K562 (cell line): ENCODE results near the gene CDK11B. TPM values are rescaled to one million over a fixed set of nuclear protein-coding genes. Genes with fewer than 3 reads are reported as not detected.

Experiments
- BCOR ChIP-seq: fragments of 450-650 bp; IDR thresholded peaks from 2 replicates; pipeline ENCODE4 v1.6.1; 2016
- BRCA1 ChIP-seq, 2 experiments: fragments of 450-650 bp in 1 of 2; sonication (generic) in 1 of 2; formaldehyde crosslinking in 1 of 2; IDR thresholded peaks; 2 replicates each; pipeline versions ENCODE4 v1.5.0 to v1.6.1; 2017 to 2020; ENCODE audit warnings: mild to moderate bottlenecking in 1 of 2, missing genetic modification reagents in 1 of 2
- CREB3 ChIP-seq: fragments of 450-650 bp; conservative IDR thresholded peaks from 2 replicates; pipeline ENCODE4 v1.6.1; 2016; ENCODE audit warnings: missing genetic modification characterization, low read depth, mild to moderate bottlenecking, missing compliant biosample characterization, moderate library complexity
- CUX1 ChIP-seq: fragments of 200-800 bp; sonication (Bioruptor generic); IDR thresholded peaks from 2 replicates; pipeline ENCODE4 v1.6.1; 2016; ENCODE audit warnings: missing genetic modification characterization, missing compliant biosample characterization
- HDAC1 ChIP-seq, 2 experiments: fragments of 450-650 bp; IDR thresholded peaks; 2 replicates each; pipeline ENCODE4 v1.6.1; 2016 to 2017; ENCODE audit warnings: inconsistent platforms in 1 of 2, mild to moderate bottlenecking in 1 of 2, moderate library complexity in 1 of 2
- MEF2A ChIP-seq: IDR thresholded peaks from 2 replicates; pipeline ENCODE4 v1.6.1; 2011; ENCODE audit warnings: low read depth, mild to moderate bottlenecking, low read length, moderate library complexity; ENCODE audit not compliant: control insufficient read depth
- MYC ChIP-seq, 2 experiments: fragments of 250-450 bp in 1 of 2; sonication (Bioruptor Pico) in 1 of 2; IDR thresholded peaks; 2 replicates each; pipeline versions ENCODE4 v1.5.1 to v1.6.1; 2012 to 2021; ENCODE audit warnings: low read depth in 2 of 2, borderline replicate concordance in 1 of 2, improper control_type of control experiment in 1 of 2, low read length in 1 of 2, mild to moderate bottlenecking in 1 of 2, moderate library complexity in 1 of 2
- NCOA1 ChIP-seq: fragments of 450-650 bp; IDR thresholded peaks from 2 replicates; pipeline ENCODE4 v1.6.1; 2016; ENCODE audit warnings: low read depth
- NFIC ChIP-seq: fragments of 450-650 bp; IDR thresholded peaks from 2 replicates; pipeline ENCODE4 v1.6.1; 2017; ENCODE audit warnings: mild to moderate bottlenecking, inconsistent platforms
- PHB ChIP-seq: fragments of 250-450 bp; sonication (Bioruptor Pico); IDR thresholded peaks from 2 replicates; pipeline ENCODE4 v1.5.0; 2021
- PHF8 ChIP-seq: fragments of 200-600 bp; sonication (generic); IDR thresholded peaks from 2 replicates; pipeline ENCODE4 v1.6.1; 2012; ENCODE audit warnings: mixed run types, mild to moderate bottlenecking, inconsistent platforms, low read length, moderate library complexity, borderline replicate concordance
- PURB ChIP-seq: sonication (generic); formaldehyde crosslinking; IDR thresholded peaks from 2 replicates; pipeline ENCODE4 v1.9.0; 2021; ENCODE audit warnings: low read depth, mild to moderate bottlenecking, missing genetic modification reagents
- RBM17 ChIP-seq: fragments of 200-400 bp; formaldehyde crosslinking; IDR thresholded peaks from 2 replicates; pipeline ENCODE4 v1.6.1; 2017; ENCODE audit warnings: low read depth, mild to moderate bottlenecking, low read length, borderline replicate concordance
- RBM22 ChIP-seq: fragments of 200-400 bp; formaldehyde crosslinking; IDR thresholded peaks from 2 replicates; pipeline ENCODE4 v1.6.1; 2018; ENCODE audit warnings: low read length, low read depth; ENCODE audit not compliant: poor library complexity, severe bottlenecking
- ZBTB17 ChIP-seq: fragments of 450-650 bp; formaldehyde crosslinking; IDR thresholded peaks from 2 replicates; pipeline ENCODE4 v1.4.0; 2020; ENCODE audit warnings: mild to moderate bottlenecking
- ZBTB43 ChIP-seq: sonication (generic); formaldehyde crosslinking; IDR thresholded peaks from 2 replicates; pipeline ENCODE4 v1.8.0; 2023; ENCODE audit warnings: mild to moderate bottlenecking, missing genetic modification reagents
- ZFP1 ChIP-seq: fragments of 450-650 bp; formaldehyde crosslinking; IDR thresholded peaks from 2 replicates; pipeline ENCODE4 v1.4.0; 2020; ENCODE audit warnings: mild to moderate bottlenecking, mixed read lengths
- ZFP30 ChIP-seq: fragments of 250-450 bp; sonication (Bioruptor Pico); IDR thresholded peaks from 2 replicates; pipeline ENCODE4 v1.8.0; 2022; ENCODE audit warnings: moderate library complexity, mild to moderate bottlenecking, inconsistent platforms, borderline replicate concordance
- ZNF431 ChIP-seq: sonication (generic); formaldehyde crosslinking; IDR thresholded peaks from 2 replicates; pipeline ENCODE4 v1.8.0; 2022; ENCODE audit warnings: mild to moderate bottlenecking, missing genetic modification reagents
- ZNF766 ChIP-seq: fragments of 200-800 bp; sonication (Bioruptor generic); conservative IDR thresholded peaks from 2 replicates; pipeline ENCODE4 v1.6.1; 2016; ENCODE audit warnings: missing genetic modification characterization, missing compliant biosample characterization
- polyA plus RNA-seq, 8 experiments: library from polyadenylated mRNA; depleted of rRNA in 4 of 8; stranded (reverse) in 5 of 8; unstranded in 3 of 8; fragments of >200 nt; fragmentation: Nextera tagmentation in 2 of 8; fragmentation: Illumina TruSeq in 1 of 8; extraction: Ambion mirVana in 2 of 8; extraction: Trizol in 1 of 8; gene quantifications; 2 replicates each; pipeline versions ENCODE4 v1.2.1 to v1.2.3, GENCODE V29; 2011 to 2014; ENCODE audit warnings: inconsistent platforms in 1 of 8, missing spikeins in 1 of 8
- total RNA-seq, 7 experiments: library from RNA; depleted of rRNA in 6 of 7; stranded (reverse); fragments of >200 nt in 6 of 7; fragmentation: Illumina TruSeq in 2 of 7; extraction: Trizol in 2 of 7; gene quantifications; 2 replicates each; pipeline versions ENCODE4 v1.2.1 to v1.2.3, GENCODE V29; 2011 to 2021; ENCODE audit warnings: low replicate concordance in 1 of 7
- TF ChIP-seq, protein P1 (sequence below): IDR thresholded peaks from 2 replicates; pipeline ENCODE4 v1.6.1; 2011; ENCODE audit not compliant: insufficient read length; ENCODE audit errors: extremely low read depth

CDK11B gene
- total and polyA plus RNA-seq, 9 of the 15 experiments (the other 6 are each of a cell fraction or from before 2014, with no cell fraction given), result 2.8 to 52.2 (median 19.5) TPM

DNA sequence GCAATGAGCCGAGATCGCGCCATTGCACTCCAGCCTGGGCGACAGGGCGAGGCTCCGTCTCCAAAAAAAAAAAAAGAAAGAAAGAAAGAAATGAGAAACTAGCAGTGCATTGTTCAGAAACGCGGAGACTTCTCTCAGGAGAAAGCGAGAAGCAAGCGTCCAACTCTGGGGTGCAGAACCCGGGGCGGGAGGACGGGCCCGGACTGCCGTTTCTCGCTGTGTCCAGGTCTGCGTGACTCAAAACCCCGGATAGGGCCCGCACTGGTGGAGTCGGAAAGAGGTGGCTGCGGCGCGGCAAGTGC, 43.9 kb downstream of the CDK11B start (continued):
- TF ChIP-seq CUX1 (CRISPR knock-in tag) (no peak), ZFP30 (CRISPR knock-in tag) (no peak), ZBTB17 (CRISPR knock-in tag) (no peak), ZBTB43 (CRISPR knock-in tag) (no peak), BCOR (peak; percentile 47; the same call in 1 of the 2 replicates), ZNF766 (CRISPR knock-in tag) (no peak), PHB (0 out of 2 replicates have a peak, but pooled peaks have one; percentile 50), ZFP1 (CRISPR knock-in tag) (0 out of 2 replicates have a peak, but pooled peaks have one; percentile 42), HDAC1 (IDR thresholded peaks at IDR 0.05) (no peak; a peak in 2 of 4 replicates), PURB (CRISPR knock-in tag) (no peak), BRCA1 (IDR thresholded peaks at IDR 0.05) (no peak), BRCA1 (CRISPR knock-in tag; IDR thresholded peaks at IDR 0.05) (no peak), ZNF431 (no peak), CREB3 (no peak), NCOA1 (peak; percentile 19; the same call in 1 of the 2 replicates), RBM22 (no peak), RBM17 (no peak), MYC (IDR thresholded peaks at IDR 0.05; ENCODE audit: low read depth, low read length) (no peak), MYC (CRISPR knock-in tag; IDR thresholded peaks at IDR 0.05; ENCODE audit: borderline replicate concordance, low read depth) (0 out of 2 replicates have a peak, but pooled peaks have one; percentile 32), PHF8 (no peak), NFIC (no peak), MEF2A (no peak)
- TF ChIP-seq, protein P1, sequence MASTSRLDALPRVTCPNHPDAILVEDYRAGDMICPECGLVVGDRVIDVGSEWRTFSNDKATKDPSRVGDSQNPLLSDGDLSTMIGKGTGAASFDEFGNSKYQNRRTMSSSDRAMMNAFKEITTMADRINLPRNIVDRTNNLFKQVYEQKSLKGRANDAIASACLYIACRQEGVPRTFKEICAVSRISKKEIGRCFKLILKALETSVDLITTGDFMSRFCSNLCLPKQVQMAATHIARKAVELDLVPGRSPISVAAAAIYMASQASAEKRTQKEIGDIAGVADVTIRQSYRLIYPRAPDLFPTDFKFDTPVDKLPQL, result no peak
